ENCODE data around the gene EREG.

GRCh38 chr4:74328501-74328900, 36.4 kb upstream of the EREG start:
- TF ChIP-seq, protein P1, sequence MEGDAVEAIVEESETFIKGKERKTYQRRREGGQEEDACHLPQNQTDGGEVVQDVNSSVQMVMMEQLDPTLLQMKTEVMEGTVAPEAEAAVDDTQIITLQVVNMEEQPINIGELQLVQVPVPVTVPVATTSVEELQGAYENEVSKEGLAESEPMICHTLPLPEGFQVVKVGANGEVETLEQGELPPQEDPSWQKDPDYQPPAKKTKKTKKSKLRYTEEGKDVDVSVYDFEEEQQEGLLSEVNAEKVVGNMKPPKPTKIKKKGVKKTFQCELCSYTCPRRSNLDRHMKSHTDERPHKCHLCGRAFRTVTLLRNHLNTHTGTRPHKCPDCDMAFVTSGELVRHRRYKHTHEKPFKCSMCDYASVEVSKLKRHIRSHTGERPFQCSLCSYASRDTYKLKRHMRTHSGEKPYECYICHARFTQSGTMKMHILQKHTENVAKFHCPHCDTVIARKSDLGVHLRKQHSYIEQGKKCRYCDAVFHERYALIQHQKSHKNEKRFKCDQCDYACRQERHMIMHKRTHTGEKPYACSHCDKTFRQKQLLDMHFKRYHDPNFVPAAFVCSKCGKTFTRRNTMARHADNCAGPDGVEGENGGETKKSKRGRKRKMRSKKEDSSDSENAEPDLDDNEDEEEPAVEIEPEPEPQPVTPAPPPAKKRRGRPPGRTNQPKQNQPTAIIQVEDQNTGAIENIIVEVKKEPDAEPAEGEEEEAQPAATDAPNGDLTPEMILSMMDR (IDR thresholded peaks at IDR 0.05), result no peak
- TF ChIP-seq ZFX (IDR thresholded peaks at IDR 0.05; ENCODE audit: borderline replicate concordance), result no peak
